Uterus (tissue), 4 donors: ENCODE measurements around the gene MUC5AC. TPM values are rescaled to one million over a fixed set of nuclear protein-coding genes. Genes with fewer than 3 reads are reported as not detected.
"Not testable (repeated sequence)": the region's sequence is repeated elsewhere in the genome, so short reads cannot be mapped to it uniquely, and the experiment has no call there.

Source experiments
- DNase-seq, 2 donors: peaks; one replicate each; pipeline ENCODE4 v3.0.0-alpha.2; 2019 to 2020
- H3K27ac ChIP-seq, 2 donors: fragments of 200-600 bp; sonication (generic); 1 replicate in 1 of 2; 2 replicates in 1 of 2; pipeline ENCODE4 v1.5.1; 2016 to 2018
- H3K27me3 ChIP-seq, 2 donors: fragments of 200-600 bp; sonication (generic); one replicate each; pipeline ENCODE4 v1.5.1; 2018 to 2019; ENCODE audit warnings: control low read depth in 1 of 2
- H3K36me3 ChIP-seq, 2 donors: fragments of 200-600 bp; sonication (generic); one replicate each; pipeline ENCODE4 v1.5.1; 2019; ENCODE audit warnings: control low read depth in 1 of 2
- H3K4me1 ChIP-seq, 2 donors: fragments of 200-600 bp; sonication (generic); one replicate each; pipeline ENCODE4 v1.5.1; 2018 to 2019; ENCODE audit warnings: control low read depth in 1 of 2
- H3K4me3 ChIP-seq, 2 donors: fragments of 200-600 bp; sonication (generic); 1 replicate in 1 of 2; 2 replicates in 1 of 2; pipeline ENCODE4 v1.5.1; 2018 to 2019; ENCODE audit warnings: mild to moderate bottlenecking in 1 of 2
- H3K9me3 ChIP-seq, 2 donors: fragments of 200-600 bp; sonication (generic); one replicate each; pipeline ENCODE4 v1.5.1; 2019; ENCODE audit warnings: control low read depth in 1 of 2
- CTCF ChIP-seq, 4 experiments: fragments of 200-600 bp in 2 of 4; fragments of 450-650 bp in 2 of 4; sonication (generic) in 2 of 4; IDR thresholded peaks; one replicate each; pipeline ENCODE4 v1.5.1; 2016 to 2019; ENCODE audit warnings: antibody characterized with exemption in 4 of 4, mild to moderate bottlenecking in 2 of 4, moderate library complexity in 1 of 4
- POLR2A ChIP-seq, 2 donors: fragments of 450-650 bp; IDR thresholded peaks; one replicate each; pipeline ENCODE4 v1.6.1; 2016; ENCODE audit warnings: antibody characterized with exemption in 2 of 2, mild to moderate bottlenecking in 1 of 2, moderate library complexity in 1 of 2
- intact Hi-C: fragments of 100-400 bp; cut with DNase I; formaldehyde crosslinking; loops from one replicate; pipeline ENCODE4 v1.15.1; 2023; ENCODE audit warnings: low total_unique reads
- total RNA-seq, 4 donors: library from RNA; depleted of rRNA in 3 of 4; stranded (reverse); fragments of >200 nt in 3 of 4; gene quantifications; one replicate each; pipeline versions ENCODE4 v1.1.0 to v1.2.4, GENCODE V29; 2014 to 2023
- donor health status: DM: yes; HTN: yes; CAD: no.

The MUC5AC gene
- total RNA-seq, 4 donors from 2014 or later = under 0.01 TPM; not detected in 3

- intact Hi-C loops = loop anchor here (10.0 kb wide), 1 partner anchor 305 kb away; no protein-coding TSS in a partner anchor
- Histone ChIP-seq H3K4me3 (no peak overlapping the region), H3K27ac (no peak overlapping the region), H3K36me3 (no peaks in the 10 kb centered on the region), H3K4me1 (no peaks in the 10 kb centered on the region), H3K9me3 (peaks cover 0 to 2% of the 10 kb centered on the region in 2 donors), H3K27me3 (no peaks in the 10 kb centered on the region)
- no peak for DNase-seq
- no peak for TF ChIP-seq CTCF (IDR thresholded peaks at IDR 0.05)
- TF ChIP-seq POLR2A (IDR thresholded peaks at IDR 0.05) = no peak
These were observed 51.8 kb downstream of the MUC5AC start for GRCh38 chr11:1209371-1210057.

- Histone ChIP-seq H3K4me3 (no peak overlapping the region), H3K9me3 (peaks cover 0 to 2% of the 10 kb centered on the region in 2 donors)
- TF ChIP-seq CTCF (IDR thresholded peaks at IDR 0.05) = no peak
- TF ChIP-seq POLR2A (IDR thresholded peaks at IDR 0.05) = no peak
These were observed 54.1 kb downstream of the MUC5AC start for GRCh38 chr11:1211838-1212237.

GRCh38 chr11:1215826-1216225 is 58.1 kb downstream of the MUC5AC start:
- H3K27ac ChIP-seq, H3K4me3 ChIP-seq, H3K36me3 ChIP-seq, H3K27me3 ChIP-seq, DNase-seq, H3K9me3 ChIP-seq, H3K4me1 ChIP-seq, intact Hi-C loops: not testable (repeated sequence)

More at GRCh38 chr11:1211838-1212237, 54.1 kb downstream of the MUC5AC start:
- no peak for DNase-seq
- intact Hi-C loops = no loop called here
- Histone ChIP-seq H3K27me3 (no peaks in the 10 kb centered on the region), H3K27ac (no peak overlapping the region), H3K4me1 (no peaks in the 10 kb centered on the region), H3K36me3 (no peaks in the 10 kb centered on the region)

GRCh38 chr11:1217151-1217550 is 59.4 kb downstream of the MUC5AC start:
- no peaks in the 10 kb centered on the region for H3K27me3 ChIP-seq
- H3K4me3 ChIP-seq = no peak overlapping the region
- H3K4me1 ChIP-seq = no peaks in the 10 kb centered on the region
- no peak for DNase-seq
- TF ChIP-seq CTCF (IDR thresholded peaks at IDR 0.05) (no peak), POLR2A (IDR thresholded peaks at IDR 0.05) (no peak)
- intact Hi-C loops = no loop called here
- H3K27ac ChIP-seq = no peak overlapping the region
- H3K36me3 ChIP-seq = no peaks in the 10 kb centered on the region
- H3K9me3 ChIP-seq = no peaks in the 10 kb centered on the region

GRCh38 chr11:1218256-1218787 is 60.6 kb downstream of the MUC5AC start:
- H3K9me3 ChIP-seq = no peaks in the 10 kb centered on the region
- no peak overlapping the region for H3K4me3 ChIP-seq
- TF ChIP-seq POLR2A (IDR thresholded peaks at IDR 0.05) = no peak
- TF ChIP-seq CTCF (IDR thresholded peaks at IDR 0.05) = no peak
- DNase-seq = no peak
- no peaks in the 10 kb centered on the region for H3K27me3 ChIP-seq
- H3K27ac ChIP-seq = no peak overlapping the region
- intact Hi-C loops = no loop called here
- H3K4me1 ChIP-seq = no peaks in the 10 kb centered on the region
- no peaks in the 10 kb centered on the region for H3K36me3 ChIP-seq
